ENCODE measurements around the gene IFI16. TPM values are rescaled to one million over a fixed set of nuclear protein-coding genes. Genes with fewer than 3 reads are reported as not detected.

IFI16 gene
- total RNA-seq, 1 experiment from 2014 or later = 2.9 TPM

DNA sequence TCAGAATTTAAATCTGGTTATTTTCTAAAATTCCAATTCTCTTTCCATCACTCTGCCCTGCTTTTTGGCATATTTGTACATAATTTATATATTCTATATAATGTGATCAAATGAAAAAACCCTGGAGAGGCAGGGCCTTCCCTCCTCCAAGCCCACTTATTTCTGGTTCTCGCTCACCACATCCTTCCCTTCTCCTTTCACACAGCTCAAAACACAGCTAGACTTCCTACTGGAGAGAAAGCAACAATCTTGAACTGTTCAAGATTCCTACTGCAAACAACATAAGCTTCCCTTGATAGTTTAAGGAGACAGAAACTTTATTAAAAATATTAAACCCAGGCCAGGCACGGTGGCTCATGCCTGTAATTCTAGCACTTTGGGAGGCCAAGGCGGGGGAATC lies 74.4 kb downstream of the IFI16 start:
- Histone ChIP-seq H4K20me1 (ENCODE audit: control insufficient read depth, insufficient read depth, insufficient read length) (no peaks in the 10 kb centered on the region), H3K4me1 (ENCODE audit: insufficient read depth, low read length) (no peaks in the 10 kb centered on the region), H3K4ac (ENCODE audit: low read depth, low read length) (no peak overlapping the region), H2AK5ac (ENCODE audit: insufficient read length, low read length) (no peak overlapping the region), H3K23ac (ENCODE audit: insufficient read length, low read depth, low read length) (no peak overlapping the region), H3K79me1 (ENCODE audit: insufficient read depth, low read depth, low read length, poor library complexity, severe bottlenecking) (no peaks in the 10 kb centered on the region), H3K79me2 (ENCODE audit: insufficient read depth, low read length) (no peaks in the 10 kb centered on the region), H3K56ac (ENCODE audit: insufficient read length, low read depth, low read length) (no peak overlapping the region), H3T11ph (ENCODE audit: low read length) (no peak overlapping the region), H4K91ac (ENCODE audit: insufficient read length, low read depth, low read length) (no peak overlapping the region), H4K5ac (ENCODE audit: insufficient read length, low read depth, low read length) (no peak overlapping the region), H3K14ac (ENCODE audit: insufficient read depth, low read length) (no peak overlapping the region), H2AFZ (ENCODE audit: low read length) (no peak overlapping the region), H3K9me3 (ENCODE audit: control insufficient read depth, low read depth, low read length) (no peaks in the 10 kb centered on the region), H3K18ac (ENCODE audit: insufficient read length, low read depth, low read length) (no peak overlapping the region), H3K4me2 (ENCODE audit: insufficient read depth, insufficient read length, low read length) (no peak overlapping the region), H2BK20ac (ENCODE audit: low read depth, low read length, poor library complexity, severe bottlenecking) (no peak overlapping the region), H3K27me3 (ENCODE audit: insufficient read depth, low read length) (no peaks in the 10 kb centered on the region), H3K23me2 (ENCODE audit: insufficient read length, low read depth, low read length, poor library complexity, severe bottlenecking) (no peaks in the 10 kb centered on the region), H3K9ac (ENCODE audit: extremely low read depth, insufficient read length, low read length) (no peak overlapping the region), H4K8ac (replicated peaks; ENCODE audit: insufficient read length, low read depth, low read length) (no peak overlapping the region), H2BK5ac (ENCODE audit: insufficient read length, low read length) (no peak overlapping the region), H2BK120ac (ENCODE audit: low read depth, low read length, poor library complexity, severe bottlenecking) (no peak overlapping the region), H3K27ac (ENCODE audit: insufficient read length, low read depth, low read length) (no peak overlapping the region), H2BK15ac (ENCODE audit: low read depth, low read length) (no peak overlapping the region), H2BK12ac (ENCODE audit: insufficient read length, low read depth, low read length) (no peak overlapping the region)
- Mint-ChIP-seq H3K36me3 (ENCODE audit: insufficient read depth in 1 of 3, low read depth in 3 of 3) (no peaks in the 10 kb centered on the region), H3K27ac (no peak overlapping the region), H3K27me3 (ENCODE audit: low read depth) (no peaks in the 10 kb centered on the region), H3K4me3 (no peak overlapping the region), H3K4me1 (no peaks in the 10 kb centered on the region), H3K9me3 (no peaks in the 10 kb centered on the region)
- WGBS (ENCODE audit: extremely low coverage, insufficient read length, low lambda C conversion rate) = no CpG with 5 or more reads among the region's 3 CpGs
- TF ChIP-seq, protein P1, sequence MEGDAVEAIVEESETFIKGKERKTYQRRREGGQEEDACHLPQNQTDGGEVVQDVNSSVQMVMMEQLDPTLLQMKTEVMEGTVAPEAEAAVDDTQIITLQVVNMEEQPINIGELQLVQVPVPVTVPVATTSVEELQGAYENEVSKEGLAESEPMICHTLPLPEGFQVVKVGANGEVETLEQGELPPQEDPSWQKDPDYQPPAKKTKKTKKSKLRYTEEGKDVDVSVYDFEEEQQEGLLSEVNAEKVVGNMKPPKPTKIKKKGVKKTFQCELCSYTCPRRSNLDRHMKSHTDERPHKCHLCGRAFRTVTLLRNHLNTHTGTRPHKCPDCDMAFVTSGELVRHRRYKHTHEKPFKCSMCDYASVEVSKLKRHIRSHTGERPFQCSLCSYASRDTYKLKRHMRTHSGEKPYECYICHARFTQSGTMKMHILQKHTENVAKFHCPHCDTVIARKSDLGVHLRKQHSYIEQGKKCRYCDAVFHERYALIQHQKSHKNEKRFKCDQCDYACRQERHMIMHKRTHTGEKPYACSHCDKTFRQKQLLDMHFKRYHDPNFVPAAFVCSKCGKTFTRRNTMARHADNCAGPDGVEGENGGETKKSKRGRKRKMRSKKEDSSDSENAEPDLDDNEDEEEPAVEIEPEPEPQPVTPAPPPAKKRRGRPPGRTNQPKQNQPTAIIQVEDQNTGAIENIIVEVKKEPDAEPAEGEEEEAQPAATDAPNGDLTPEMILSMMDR (conservative IDR thresholded peaks at IDR 0.05) = no peak
- DNase-seq = no peak
